Non-pigmented ciliary epithelial cell (primary cell): Measurements from ENCODE around the gene RIMS3.
"Not testable (repeated sequence)": the region's sequence is repeated elsewhere in the genome, so short reads cannot be mapped to it uniquely, and the experiment has no call there.

Experiments
- DNase-seq: peaks from one replicate; pipeline ENCODE4 v3.0.0-alpha.2; 2010; ENCODE audit warnings: low read depth

Gene RIMS3

DNA sequence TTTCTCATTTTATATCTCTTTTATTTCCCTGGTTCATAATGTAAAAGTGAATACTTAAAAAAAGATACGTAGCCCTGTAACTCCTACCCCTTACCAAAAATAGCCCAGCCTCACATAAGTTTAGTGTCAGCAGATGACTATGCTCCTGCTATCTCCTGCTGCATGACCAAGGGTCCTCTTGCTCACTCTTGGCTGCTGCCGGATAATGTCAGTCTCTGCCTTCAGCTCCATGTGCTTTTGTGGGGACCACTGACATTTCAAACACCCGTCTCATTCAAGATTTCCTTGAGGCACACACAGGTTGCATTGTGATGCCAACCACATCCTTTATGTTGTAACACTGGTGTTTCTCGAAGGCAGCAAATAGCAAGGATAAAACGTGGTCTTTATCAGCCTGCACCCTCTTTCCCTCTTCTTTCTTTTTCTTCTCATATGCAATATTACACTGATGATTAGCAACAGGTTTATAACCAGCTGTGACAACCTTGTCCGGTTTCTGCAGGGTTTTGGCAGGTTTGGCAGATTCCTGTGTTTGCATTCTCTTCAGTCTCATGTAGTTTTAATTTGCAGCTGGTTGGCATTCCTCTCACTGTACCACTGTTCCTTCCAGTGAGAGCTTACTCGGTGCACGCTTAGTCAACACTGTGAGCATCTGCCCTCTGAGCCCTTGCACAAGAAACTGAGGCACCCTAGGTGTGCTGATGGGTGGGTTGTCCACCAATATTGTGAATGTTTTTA lies 71.9 kb downstream of the RIMS3 start:
- no peak for DNase-seq

DNA sequence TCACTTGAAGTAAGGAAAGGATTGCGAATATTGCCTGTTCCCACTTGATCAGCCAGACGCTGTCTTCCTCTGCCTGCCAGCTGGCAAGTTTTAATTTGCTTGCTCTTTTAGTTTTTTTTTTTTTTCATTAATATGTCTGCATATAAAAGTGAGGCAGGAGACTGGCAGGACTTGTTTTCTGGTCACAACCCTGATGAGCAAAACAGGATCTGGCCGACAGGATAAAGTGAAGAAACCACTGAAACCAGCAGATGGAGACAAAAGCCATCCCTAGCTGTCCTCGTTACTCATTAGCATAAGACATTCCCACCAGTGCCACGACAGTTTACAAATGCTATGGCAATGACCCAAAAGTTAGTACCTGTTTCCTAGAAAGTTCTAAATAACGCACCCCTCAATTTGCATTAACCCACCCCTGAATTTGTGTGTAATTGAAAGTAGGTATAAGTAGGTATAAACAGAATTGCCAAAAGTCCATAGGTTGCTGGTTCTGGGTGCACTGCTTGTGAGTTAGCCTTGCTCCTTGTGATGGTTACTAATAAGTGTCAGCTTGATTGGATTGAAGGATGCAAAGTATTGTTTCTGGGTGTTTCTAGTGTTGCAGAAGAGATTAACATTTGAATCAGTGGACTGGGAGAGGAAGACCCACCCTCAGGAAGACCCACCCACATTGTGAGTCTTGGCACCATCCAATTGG lies 73.2 kb downstream of the RIMS3 start:
- no peak for DNase-seq

DNA sequence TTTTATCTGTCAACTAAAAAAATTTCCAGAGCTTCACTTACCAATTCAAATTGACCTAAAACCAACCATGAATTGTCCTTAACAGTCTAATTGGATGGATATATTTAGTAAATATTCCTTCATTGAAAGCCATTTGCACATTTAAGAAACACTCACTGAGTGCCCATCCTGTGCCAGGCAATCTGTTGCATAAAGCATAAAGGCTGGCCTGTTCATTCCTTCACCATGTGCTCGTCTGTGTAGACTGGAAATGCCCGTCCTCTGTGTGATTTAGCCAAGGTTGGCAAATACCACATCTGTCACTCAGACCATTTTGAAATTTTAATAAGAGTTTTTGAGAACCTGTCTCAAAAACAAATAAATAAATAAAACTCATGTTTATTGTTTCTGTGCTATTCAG lies 76.9 kb downstream of the RIMS3 start:
- no peak for DNase-seq

DNA sequence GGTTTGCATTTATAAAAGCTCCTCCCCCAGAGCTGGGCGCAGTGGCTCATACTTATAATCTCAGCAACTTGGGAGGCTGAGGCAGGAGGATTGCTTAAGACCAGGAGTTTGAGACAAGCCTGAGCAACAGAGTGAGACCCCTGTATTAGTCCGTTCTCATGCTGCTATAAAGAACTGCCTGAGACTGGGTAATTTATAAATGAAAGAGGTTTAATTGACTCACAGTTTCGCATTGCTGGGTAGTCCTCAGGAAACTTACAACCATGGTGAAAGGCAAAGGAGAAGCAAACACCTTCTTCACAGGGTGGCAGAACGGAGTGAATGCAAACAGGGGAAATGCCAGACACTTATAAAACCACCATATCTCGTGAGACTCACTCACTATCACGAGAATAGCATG lies 81.5 kb downstream of the RIMS3 start:
- DNase-seq: no peak

DNA sequence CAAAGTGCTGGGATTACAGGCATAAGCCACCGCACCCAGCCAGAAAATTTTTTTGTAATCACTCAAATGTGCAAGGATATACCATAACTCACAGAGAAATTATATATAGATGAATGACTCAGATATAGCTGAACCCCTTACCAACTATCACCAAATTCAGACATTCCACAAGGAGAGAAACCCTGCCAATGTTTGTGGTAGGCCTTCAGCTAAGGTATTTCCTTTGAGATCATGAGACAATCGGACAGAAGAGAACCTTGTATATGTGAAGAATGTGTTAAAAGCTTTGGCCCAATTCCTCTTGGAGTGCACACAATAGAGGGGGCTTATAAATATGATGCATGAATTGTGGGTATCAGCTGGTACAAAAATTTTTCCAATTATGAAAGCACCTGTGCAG lies 83.4 kb downstream of the RIMS3 start:
- no peak for DNase-seq

GRCh38 chr1:40575336-40575735 lies 90.1 kb downstream of the RIMS3 start:
- DNase-seq: no peak

DNA sequence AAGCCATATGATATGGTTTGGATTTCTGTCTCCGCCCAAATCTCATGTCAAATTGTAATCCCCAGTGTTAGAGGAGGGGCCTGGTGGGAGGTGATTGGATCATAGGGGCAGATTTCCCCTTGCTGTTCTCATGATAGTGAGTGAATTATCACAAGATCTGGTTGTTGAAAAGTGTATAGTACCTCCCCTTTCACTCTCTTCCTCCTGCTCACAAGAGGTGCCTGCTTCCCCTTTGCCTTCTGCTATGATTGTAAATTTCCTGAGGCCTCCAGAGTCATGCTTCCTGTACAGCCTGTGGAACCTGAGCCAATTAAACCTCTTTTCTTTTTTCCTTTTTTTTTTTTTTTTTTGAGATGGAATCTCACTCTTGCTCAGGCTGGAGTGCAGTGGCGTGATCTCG lies 90.7 kb downstream of the RIMS3 start:
- not testable (repeated sequence) for DNase-seq
